Neural progenitor cell (in vitro differentiated cells): Measurements from ENCODE around the gene MEGF9. TPM values are rescaled to one million over a fixed set of nuclear protein-coding genes. Genes with fewer than 3 reads are reported as not detected.

Experiments
- DNase-seq: peaks from one replicate; pipeline ENCODE4 v3.0.0-alpha.2; 2016; ENCODE audit warnings: low spot score
- H2AFZ ChIP-seq: fragments of 200-600 bp; sonication (generic); replicated peaks from 2 replicates; pipeline ENCODE4 v1.6.1; 2016; ENCODE audit warnings: antibody characterized with exemption
- H3F3A ChIP-seq: fragments of 200-600 bp; sonication (generic); 2 replicates; pipeline ENCODE4 v1.6.1; 2016; ENCODE audit warnings: antibody characterized with exemption, low read depth
- H3K27ac ChIP-seq: fragments of 200-600 bp; sonication (generic); 2 replicates; pipeline ENCODE4 v1.5.1; 2016; ENCODE audit warnings: mild to moderate bottlenecking
- H3K27me3 ChIP-seq: fragments of 200-600 bp; sonication (generic); 2 replicates; pipeline ENCODE4 v1.6.1; 2016; ENCODE audit warnings: mild to moderate bottlenecking, moderate library complexity
- H3K36me3 ChIP-seq: fragments of 200-600 bp; sonication (generic); 2 replicates; pipeline ENCODE4 v1.5.1; 2016
- H3K4me1 ChIP-seq: fragments of 200-600 bp; sonication (generic); 2 replicates; pipeline ENCODE4 v1.6.1; 2016; ENCODE audit warnings: mixed run types
- H3K4me2 ChIP-seq: fragments of 200-600 bp; sonication (generic); 2 replicates; pipeline ENCODE4 v1.6.1; 2016
- H3K4me3 ChIP-seq: fragments of 200-600 bp; sonication (generic); 2 replicates; pipeline ENCODE4 v1.5.1; 2016
- H3K79me2 ChIP-seq: fragments of 200-600 bp; sonication (generic); 2 replicates; pipeline ENCODE4 v1.6.1; 2016; ENCODE audit warnings: low read depth
- H3K9ac ChIP-seq: fragments of 200-600 bp; sonication (generic); 2 replicates; pipeline ENCODE4 v1.6.1; 2016
- H3K9me3 ChIP-seq: fragments of 200-600 bp; sonication (generic); 2 replicates; pipeline ENCODE4 v1.5.1; 2016; ENCODE audit warnings: low read depth
- H4K20me1 ChIP-seq: fragments of 200-600 bp; sonication (generic); 2 replicates; pipeline ENCODE4 v1.6.1; 2016; ENCODE audit warnings: low read depth
- H3K27ac Mint-ChIP-seq: 3 replicates; pipeline ENCODE4 v1.8.0; 2021; ENCODE audit warnings: mixed read lengths
- H3K27me3 Mint-ChIP-seq: 2 replicates; pipeline ENCODE4 v1.8.0; 2022; ENCODE audit warnings: low read depth, mild to moderate bottlenecking, inconsistent platforms, moderate library complexity, mixed read lengths; ENCODE audit not compliant: insufficient read depth
- H3K36me3 Mint-ChIP-seq: 3 replicates; pipeline ENCODE4 v1.8.0; 2021; ENCODE audit warnings: mixed read lengths
- H3K4me1 Mint-ChIP-seq: 3 replicates; pipeline ENCODE4 v1.8.0; 2021; ENCODE audit warnings: mixed read lengths
- H3K4me3 Mint-ChIP-seq: 3 replicates; pipeline ENCODE4 v1.8.0; 2021; ENCODE audit warnings: mild to moderate bottlenecking, moderate library complexity, mixed read lengths
- H3K9me3 Mint-ChIP-seq: 3 replicates; pipeline ENCODE4 v1.8.0; 2020; ENCODE audit warnings: mixed read lengths
- CTCF ChIP-seq: fragments of 200-600 bp; sonication (generic); IDR thresholded peaks from 2 replicates; pipeline ENCODE4 v1.5.1; 2017; ENCODE audit warnings: antibody characterized with exemption, mild to moderate bottlenecking
- EZH2 ChIP-seq: fragments of 200-600 bp; sonication (generic); IDR thresholded peaks from 2 replicates; pipeline ENCODE4 v1.6.1; 2017; ENCODE audit warnings: antibody characterized with exemption, mild to moderate bottlenecking, moderate library complexity
- EZH2phosphoT487 ChIP-seq: fragments of 200-600 bp; sonication (generic); IDR thresholded peaks from 2 replicates; pipeline ENCODE4 v1.6.1; 2017; ENCODE audit warnings: antibody characterized with exemption
- total RNA-seq: library from RNA; depleted of rRNA; stranded (reverse); fragments of >200 nt; gene quantifications from 2 replicates; pipeline ENCODE4 v1.2.3, GENCODE V29; 2015; ENCODE audit warnings: low replicate concordance

Gene MEGF9
- total RNA-seq, 1 donor from 2014 or later = 6.2 TPM

GRCh38 chr9:120571443-120572257, 142.6 kb downstream of the MEGF9 start:
- Histone ChIP-seq H3K9me3 (no peaks in the 10 kb centered on the region), H3K4me3 (no peak overlapping the region), H4K20me1 (peaks cover 31% of the 10 kb centered on the region), H3K4me2 (no peak overlapping the region), H3K4me1 (peaks cover 2% of the 10 kb centered on the region), H3K9ac (no peak overlapping the region), H3K27ac (no peak overlapping the region), H3F3A (no peaks in the 10 kb centered on the region), H3K27me3 (no peaks in the 10 kb centered on the region), H2AFZ (no peak overlapping the region), H3K79me2 (peaks cover 56% of the 10 kb centered on the region), H3K36me3 (no peaks in the 10 kb centered on the region)
- Mint-ChIP-seq H3K9me3 (no peaks in the 10 kb centered on the region), H3K4me3 (no peak overlapping the region), H3K36me3 (peaks cover 30% of the 10 kb centered on the region), H3K27ac (no peak overlapping the region), H3K4me1 (no peaks in the 10 kb centered on the region), H3K27me3 (no peaks in the 10 kb centered on the region)
- no peak for DNase-seq
- TF ChIP-seq EZH2phosphoT487 (no peak), EZH2 (no peak), CTCF (no peak)

- Histone ChIP-seq H3K4me1 (peaks cover 2% of the 10 kb centered on the region), H3K27me3 (no peaks in the 10 kb centered on the region), H3K4me3 (no peak overlapping the region), H3F3A (no peaks in the 10 kb centered on the region), H3K27ac (no peak overlapping the region), H3K79me2 (peaks cover 52% of the 10 kb centered on the region), H3K36me3 (peaks cover 4% of the 10 kb centered on the region), H3K9me3 (no peaks in the 10 kb centered on the region), H3K4me2 (no peak overlapping the region), H4K20me1 (peaks cover 36% of the 10 kb centered on the region), H2AFZ (no peak overlapping the region), H3K9ac (no peak overlapping the region)
- Mint-ChIP-seq H3K4me1 (no peaks in the 10 kb centered on the region), H3K27ac (no peak overlapping the region), H3K27me3 (no peaks in the 10 kb centered on the region), H3K9me3 (no peaks in the 10 kb centered on the region), H3K36me3 (peaks cover 30% of the 10 kb centered on the region), H3K4me3 (no peak overlapping the region)
- no peak for DNase-seq
- TF ChIP-seq CTCF (no peak), EZH2 (no peak), EZH2phosphoT487 (no peak)
Measured at GRCh38 chr9:120570296-120570695, 144.0 kb downstream of the MEGF9 start.

GRCh38 chr9:120569556-120569955, 144.7 kb downstream of the MEGF9 start:
- Histone ChIP-seq H3K27me3 (no peaks in the 10 kb centered on the region), H3K9ac (no peak overlapping the region), H3K4me3 (no peak overlapping the region), H3K4me2 (no peak overlapping the region), H3F3A (no peaks in the 10 kb centered on the region), H3K36me3 (peaks cover 4% of the 10 kb centered on the region), H4K20me1 (peaks cover 38% of the 10 kb centered on the region), H3K9me3 (no peaks in the 10 kb centered on the region), H3K4me1 (no peaks in the 10 kb centered on the region), H3K79me2 (peaks cover 50% of the 10 kb centered on the region), H2AFZ (no peak overlapping the region), H3K27ac (no peak overlapping the region)
- Mint-ChIP-seq H3K4me3 (no peak overlapping the region), H3K4me1 (no peaks in the 10 kb centered on the region), H3K9me3 (no peaks in the 10 kb centered on the region), H3K27ac (no peak overlapping the region), H3K36me3 (peaks cover 34% of the 10 kb centered on the region), H3K27me3 (no peaks in the 10 kb centered on the region)
- no peak for TF ChIP-seq CTCF
- no peak for TF ChIP-seq EZH2phosphoT487
- no peak for TF ChIP-seq EZH2
- DNase-seq = no peak
